B cell (primary cell): ENCODE results near the gene RBM4B. TPM values are rescaled to one million over a fixed set of nuclear protein-coding genes. Genes with fewer than 3 reads are reported as not detected.

Experiments
- ATAC-seq: fragments of 200-7000 bp; cut with Tn5 transposase; one replicate; pipeline ENCODE4 v1.10.0; 2021; ENCODE audit warnings: low read depth, mild to moderate bottlenecking, moderate number of reproducible peaks, moderate library complexity
- CTCF ChIA-PET: fragments of 350-600 bp; sonication (Branson Sonifier 250); formaldehyde crosslinking; loops from one replicate; lab custom pipeline; 2021; ENCODE audit warnings: antibody characterized with exemption, inconsistent platforms; lab: Charles Lee
- POLR2A ChIA-PET: fragments of 350-600 bp; sonication (Branson Sonifier 250); formaldehyde crosslinking; loops from one replicate; lab custom pipeline; 2021; ENCODE audit warnings: antibody characterized with exemption; lab: Charles Lee
- DNase-seq: peaks from one replicate; pipeline ENCODE4 v3.0.0; 2013
- H2AFZ ChIP-seq: 2 replicates; pipeline ENCODE4 v1.6.1; 2012; ENCODE audit warnings: mild to moderate bottlenecking, low read depth, low read length; ENCODE audit not compliant: insufficient read depth, poor library complexity, severe bottlenecking
- H3K27ac ChIP-seq, 2 donors: 1 replicate in 1 of 2; 2 replicates in 1 of 2; pipeline ENCODE4 v1.5.1; 2012 to 2013; ENCODE audit warnings: low read length in 2 of 2, mild to moderate bottlenecking in 2 of 2, moderate library complexity in 1 of 2
- H3K27me3 ChIP-seq, 4 experiments: fragments of 200-600 bp in 1 of 4; sonication (generic) in 1 of 4; replicated peaks in 1 of 4; 1 replicate in 2 of 4; 2 replicates in 2 of 4; pipeline versions ENCODE4 v1.6.1 to v1.7.0; 2013 to 2016; ENCODE audit warnings: low read length in 3 of 4, mild to moderate bottlenecking in 2 of 4, mixed read lengths in 1 of 4, moderate library complexity in 1 of 4; ENCODE audit not compliant: insufficient read depth in 4 of 4, control insufficient read depth in 3 of 4; ENCODE audit errors: control extremely low read depth in 1 of 4
- H3K36me3 ChIP-seq, 2 experiments: replicated peaks in 1 of 2; 1 replicate in 1 of 2; 2 replicates in 1 of 2; pipeline versions ENCODE4 v1.6.1 to v1.7.1; 2013; ENCODE audit warnings: low read length in 1 of 2; ENCODE audit not compliant: insufficient read depth in 2 of 2, control insufficient read depth in 1 of 2; ENCODE audit errors: control extremely low read depth in 1 of 2, extremely low read depth in 1 of 2
- H3K4me1 ChIP-seq, 2 donors: fragments of 200-600 bp in 1 of 2; sonication (generic) in 1 of 2; 1 replicate in 1 of 2; 2 replicates in 1 of 2; pipeline versions ENCODE4 v1.5.1 to v1.6.1; 2013 to 2017; ENCODE audit warnings: low read length in 2 of 2; ENCODE audit not compliant: control insufficient read depth in 2 of 2, insufficient read depth in 2 of 2
- H3K4me2 ChIP-seq: replicated peaks from 2 replicates; pipeline ENCODE3; 2012; ENCODE audit warnings: mild to moderate bottlenecking, low read depth, low read length; ENCODE audit not compliant: poor library complexity, severe bottlenecking
- H3K4me3 ChIP-seq, 5 experiments: fragments of 200-600 bp in 1 of 5; sonication (generic) in 1 of 5; 1 replicate in 3 of 5; 2 replicates in 2 of 5; pipeline versions ENCODE4 v1.5.1 to v1.7.0; 2011 to 2016; ENCODE audit warnings: low read length in 4 of 5, mild to moderate bottlenecking in 4 of 5, low read depth in 2 of 5, control low read depth in 1 of 5, moderate library complexity in 1 of 5; ENCODE audit not compliant: insufficient read depth in 1 of 5; ENCODE audit errors: control extremely low read depth in 1 of 5, extremely low read depth in 1 of 5
- H3K79me2 ChIP-seq: fragments of 200-600 bp; sonication (generic); one replicate; pipeline ENCODE4 v1.6.0; 2016; ENCODE audit warnings: low read length; ENCODE audit not compliant: control insufficient read depth, insufficient read depth
- H3K9ac ChIP-seq: fragments of 200-600 bp; sonication (generic); 2 replicates; pipeline ENCODE4 v1.6.1; 2017; ENCODE audit warnings: mild to moderate bottlenecking, low read length, moderate library complexity
- H3K9me3 ChIP-seq, 3 donors: one replicate each; pipeline versions ENCODE4 v1.6.1 to v1.7.1; 2013; ENCODE audit warnings: low read length in 2 of 3; ENCODE audit not compliant: control insufficient read depth in 2 of 3, insufficient read depth in 1 of 3; ENCODE audit errors: control extremely low read depth in 1 of 3
- H4K20me1 ChIP-seq: 2 replicates; pipeline ENCODE4 v1.6.0; 2012; ENCODE audit warnings: mild to moderate bottlenecking, low read length; ENCODE audit not compliant: insufficient read depth, control insufficient read depth, poor library complexity, severe bottlenecking
- H3K27ac Mint-ChIP-seq: one replicate; pipeline ENCODE4 v1.8.0; 2021; ENCODE audit warnings: mixed read lengths
- H3K27me3 Mint-ChIP-seq: one replicate; pipeline ENCODE4 v1.8.0; 2021; ENCODE audit warnings: mixed read lengths
- H3K4me1 Mint-ChIP-seq: one replicate; pipeline ENCODE4 v1.8.0; 2021; ENCODE audit warnings: mixed read lengths
- H3K4me3 Mint-ChIP-seq: one replicate; pipeline ENCODE4 v1.8.0; 2021; ENCODE audit warnings: mixed read lengths
- H3K9me3 Mint-ChIP-seq: one replicate; pipeline ENCODE4 v1.8.0; 2022; ENCODE audit warnings: mixed read lengths; ENCODE audit not compliant: insufficient read depth
- EZH2 ChIP-seq: IDR thresholded peaks from 2 replicates; pipeline ENCODE4 v1.6.1; 2012; ENCODE audit warnings: borderline replicate concordance, low read depth, mild to moderate bottlenecking, moderate library complexity, low read length; ENCODE audit not compliant: insufficient read depth, poor library complexity, severe bottlenecking
- WGBS: methylation state at CpG from one replicate; pipeline ENCODE4 v1.1.5; 2013; ENCODE audit warnings: missing lambda C conversion rate; ENCODE audit not compliant: insufficient coverage; 5-methylcytosine and 5-hydroxymethylcytosine counted together
- intact Hi-C: fragments of 100-400 bp; cut with micrococcal nuclease; formaldehyde crosslinking; loops from one replicate; pipeline ENCODE4 v1.10.0; 2022
- polyA plus RNA-seq: library from polyadenylated mRNA; depleted of rRNA; stranded (reverse); fragments of >200 nt; gene quantifications from 2 replicates; pipeline ENCODE4 v1.2.3, GENCODE V29; 2012
- total RNA-seq, 2 donors: library from RNA; stranded (reverse); fragments of 120-200 nt in 1 of 2; gene quantifications; 1 replicate in 1 of 2; 2 replicates in 1 of 2; pipeline versions ENCODE4 v1.2.3 to v1.2.4, GENCODE V29; 2013 to 2022
- TF ChIP-seq, protein P1 (sequence below): fragments of 200-600 bp; IDR thresholded peaks from one replicate; pipeline ENCODE4 v1.8.0; 2022; ENCODE audit warnings: antibody characterized with exemption, mild to moderate bottlenecking

RBM4B gene
- total and polyA plus RNA-seq, 2 donors (not counting 1 experiment from before 2014, with no cell fraction given) = 33.2 to 61.3 TPM

DNA sequence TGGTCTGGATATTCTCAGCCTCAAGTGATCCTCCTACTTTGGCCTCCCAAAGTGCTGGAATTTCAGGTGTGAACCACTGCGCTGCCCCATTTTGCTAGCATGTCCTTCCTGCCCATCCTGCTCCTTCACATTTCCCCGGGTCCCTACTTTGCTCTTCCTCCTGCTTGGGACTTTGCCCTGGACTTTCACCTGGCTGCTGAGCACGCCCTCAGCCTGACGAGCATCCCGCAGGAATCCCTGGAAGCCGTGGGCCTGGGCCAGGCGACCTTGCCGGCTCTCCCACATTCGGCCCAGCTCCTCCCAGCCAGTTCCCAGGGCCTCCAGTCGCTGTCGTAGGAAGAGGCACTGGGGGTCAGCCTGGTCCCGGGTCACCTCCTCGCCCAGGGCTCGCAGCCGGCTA is 22.6 kb upstream of the RBM4B start:
- Histone ChIP-seq H3K4me2 (no peak overlapping the region), H3K36me3 (no peaks in the 10 kb centered on the region), H2AFZ (no peak overlapping the region), H3K27ac (no peak overlapping the region), H3K9me3 (peaks cover 0 to 16% (median 0%) of the 10 kb centered on the region in 3 donors), H3K4me1 (no peaks in the 10 kb centered on the region), H3K4me3 (no peak overlapping the region), H3K27me3 (no peaks in the 10 kb centered on the region), H3K9ac (no peak overlapping the region), H4K20me1 (no peaks in the 10 kb centered on the region), H3K79me2 (no peaks in the 10 kb centered on the region)
- intact Hi-C loops = no loop called here
- WGBS = 97% methylated on average over 15 of the region's 15 CpGs
- H3K27ac Mint-ChIP-seq = no peak overlapping the region
- no peaks in the 10 kb centered on the region for H3K4me1 Mint-ChIP-seq
- ChIA-PET CTCF (interaction anchor here (0.6 to 10.4 kb wide), 2 partner anchors 132 to 881 kb away, joined by 3 to 182 read pairs; no protein-coding TSS in a partner anchor), POLR2A (interaction anchor here (0.7 kb wide), 1 partner anchor 95 kb away, joined by 3 read pairs; no protein-coding TSS in a partner anchor)
- no peaks in the 10 kb centered on the region for H3K9me3 Mint-ChIP-seq
- ATAC-seq (no peak), DNase-seq (no peak)
- no peak overlapping the region for H3K4me3 Mint-ChIP-seq
- no peaks in the 10 kb centered on the region for H3K27me3 Mint-ChIP-seq
- TF ChIP-seq, protein P1, sequence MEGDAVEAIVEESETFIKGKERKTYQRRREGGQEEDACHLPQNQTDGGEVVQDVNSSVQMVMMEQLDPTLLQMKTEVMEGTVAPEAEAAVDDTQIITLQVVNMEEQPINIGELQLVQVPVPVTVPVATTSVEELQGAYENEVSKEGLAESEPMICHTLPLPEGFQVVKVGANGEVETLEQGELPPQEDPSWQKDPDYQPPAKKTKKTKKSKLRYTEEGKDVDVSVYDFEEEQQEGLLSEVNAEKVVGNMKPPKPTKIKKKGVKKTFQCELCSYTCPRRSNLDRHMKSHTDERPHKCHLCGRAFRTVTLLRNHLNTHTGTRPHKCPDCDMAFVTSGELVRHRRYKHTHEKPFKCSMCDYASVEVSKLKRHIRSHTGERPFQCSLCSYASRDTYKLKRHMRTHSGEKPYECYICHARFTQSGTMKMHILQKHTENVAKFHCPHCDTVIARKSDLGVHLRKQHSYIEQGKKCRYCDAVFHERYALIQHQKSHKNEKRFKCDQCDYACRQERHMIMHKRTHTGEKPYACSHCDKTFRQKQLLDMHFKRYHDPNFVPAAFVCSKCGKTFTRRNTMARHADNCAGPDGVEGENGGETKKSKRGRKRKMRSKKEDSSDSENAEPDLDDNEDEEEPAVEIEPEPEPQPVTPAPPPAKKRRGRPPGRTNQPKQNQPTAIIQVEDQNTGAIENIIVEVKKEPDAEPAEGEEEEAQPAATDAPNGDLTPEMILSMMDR = no peak
- no peak for TF ChIP-seq EZH2

DNA sequence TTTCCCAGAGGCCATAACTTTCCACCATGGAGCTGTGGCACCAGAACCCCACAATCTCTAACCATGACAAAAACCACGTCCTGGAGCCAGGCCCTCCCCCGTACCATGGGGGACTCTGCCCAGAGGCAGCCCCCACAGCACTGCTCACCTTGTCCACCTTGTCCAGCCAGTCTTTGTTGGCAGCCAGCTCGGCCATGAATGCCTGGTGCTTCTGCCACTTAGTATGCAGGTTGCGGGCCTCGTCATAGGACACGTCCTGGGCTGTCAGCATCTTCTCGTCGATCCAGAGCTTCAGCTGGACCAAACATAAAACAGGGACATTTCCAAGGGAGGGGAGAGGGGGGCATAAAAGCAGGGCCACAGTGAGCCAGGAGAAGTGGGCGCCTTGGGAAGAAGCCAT is 20.8 kb upstream of the RBM4B start:
- Mint-ChIP-seq H3K27ac (no peak overlapping the region), H3K4me1 (peaks cover 4% of the 10 kb centered on the region), H3K4me3 (no peak overlapping the region), H3K9me3 (no peaks in the 10 kb centered on the region), H3K27me3 (no peaks in the 10 kb centered on the region)
- Histone ChIP-seq H3K79me2 (no peaks in the 10 kb centered on the region), H3K9ac (no peak overlapping the region), H3K9me3 (peaks cover 0 to 16% (median 0%) of the 10 kb centered on the region in 3 donors), H4K20me1 (no peaks in the 10 kb centered on the region), H3K4me2 (no peak overlapping the region), H3K27ac (no peak overlapping the region), H3K4me3 (no peak overlapping the region), H3K27me3 (no peaks in the 10 kb centered on the region), H2AFZ (no peak overlapping the region), H3K36me3 (no peaks in the 10 kb centered on the region), H3K4me1 (peaks cover 3 to 5% of the 10 kb centered on the region in 2 donors)
- ChIA-PET POLR2A (no interaction called here), CTCF (interaction anchor here (1.2 to 10.4 kb wide), 2 partner anchors 134 to 382 kb away, joined by 3 to 182 read pairs; no protein-coding TSS in a partner anchor)
- WGBS = 96% methylated on average over 9 of the region's 9 CpGs
- DNase-seq (no peak), ATAC-seq (no peak)
- TF ChIP-seq EZH2 = no peak
- TF ChIP-seq, protein P1 = no peak
- intact Hi-C loops = no loop called here
